ENCODE measurements around the gene SOX13. TPM values are rescaled to one million over a fixed set of nuclear protein-coding genes. Genes with fewer than 3 reads are reported as not detected.
A peak's percentile ranks its signal among the peaks of the same experiment; 100 is the strongest.

SOX13 gene
- total RNA-seq, 4 donors from 2014 or later = 13.3 to 25.6 (median 21.7) TPM

DNA sequence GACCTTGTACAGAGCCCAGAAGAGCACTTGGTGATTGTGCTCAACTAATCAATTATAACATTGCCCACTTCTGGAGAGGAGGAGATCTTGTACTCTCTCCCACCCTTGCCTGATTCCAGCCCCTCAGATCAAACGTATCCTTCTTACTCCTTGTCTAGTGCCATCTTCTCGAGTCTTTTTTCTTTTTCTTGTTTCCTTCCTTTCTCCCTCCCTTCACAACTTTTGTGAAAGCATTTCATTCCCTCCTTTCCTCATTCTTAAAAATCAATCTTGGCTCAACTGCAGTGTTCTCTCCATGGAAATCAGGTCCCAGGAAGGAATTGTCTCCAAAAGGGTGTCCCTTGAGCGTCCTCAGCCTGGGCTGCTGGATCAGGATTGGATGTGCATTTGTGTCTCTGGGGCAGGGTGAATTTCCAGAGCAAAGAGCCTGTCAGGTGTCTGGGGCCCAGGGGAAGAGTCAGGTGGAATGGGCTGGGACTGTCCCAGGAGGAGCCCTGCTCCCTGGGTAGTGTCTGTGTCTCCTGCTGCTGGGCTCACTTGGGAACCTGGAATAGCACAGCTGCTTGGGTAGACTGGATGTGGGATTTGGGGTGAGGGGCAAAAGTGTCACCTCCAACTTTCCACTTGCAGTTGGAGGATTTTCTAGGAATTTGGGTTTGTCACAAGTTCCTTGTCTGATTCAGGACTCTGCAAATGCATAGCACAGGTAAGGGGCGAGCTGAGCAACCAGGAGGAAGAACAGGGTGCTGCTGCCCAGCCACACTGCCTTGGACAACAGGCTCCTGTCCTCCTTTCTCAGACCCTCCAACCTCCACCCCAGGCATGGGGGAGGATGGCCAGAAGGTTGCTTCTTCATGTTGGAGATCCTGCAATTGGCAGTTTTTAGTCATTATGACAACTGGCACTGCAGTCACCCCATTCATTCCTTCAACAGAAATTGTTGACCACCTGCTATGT is 3.3 kb downstream of the SOX13 start:
- no peaks in the 10 kb centered on the region for H3K9me3 ChIP-seq
- TF ChIP-seq EP300 (IDR thresholded peaks at IDR 0.05) (no peak), POLR2AphosphoS5 (IDR thresholded peaks at IDR 0.05) (no peak), POLR2A (IDR thresholded peaks at IDR 0.05; ENCODE audit: low read depth) (no peak)
- TF ChIP-seq, protein P1, sequence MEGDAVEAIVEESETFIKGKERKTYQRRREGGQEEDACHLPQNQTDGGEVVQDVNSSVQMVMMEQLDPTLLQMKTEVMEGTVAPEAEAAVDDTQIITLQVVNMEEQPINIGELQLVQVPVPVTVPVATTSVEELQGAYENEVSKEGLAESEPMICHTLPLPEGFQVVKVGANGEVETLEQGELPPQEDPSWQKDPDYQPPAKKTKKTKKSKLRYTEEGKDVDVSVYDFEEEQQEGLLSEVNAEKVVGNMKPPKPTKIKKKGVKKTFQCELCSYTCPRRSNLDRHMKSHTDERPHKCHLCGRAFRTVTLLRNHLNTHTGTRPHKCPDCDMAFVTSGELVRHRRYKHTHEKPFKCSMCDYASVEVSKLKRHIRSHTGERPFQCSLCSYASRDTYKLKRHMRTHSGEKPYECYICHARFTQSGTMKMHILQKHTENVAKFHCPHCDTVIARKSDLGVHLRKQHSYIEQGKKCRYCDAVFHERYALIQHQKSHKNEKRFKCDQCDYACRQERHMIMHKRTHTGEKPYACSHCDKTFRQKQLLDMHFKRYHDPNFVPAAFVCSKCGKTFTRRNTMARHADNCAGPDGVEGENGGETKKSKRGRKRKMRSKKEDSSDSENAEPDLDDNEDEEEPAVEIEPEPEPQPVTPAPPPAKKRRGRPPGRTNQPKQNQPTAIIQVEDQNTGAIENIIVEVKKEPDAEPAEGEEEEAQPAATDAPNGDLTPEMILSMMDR (IDR thresholded peaks at IDR 0.05) = no peak
- DNase-seq (ENCODE audit: extremely low spot score) = no peak
- H3K36me3 ChIP-seq = no peaks in the 10 kb centered on the region
- WGBS = 86% methylated on average over 3 of the region's 4 CpGs
- peaks cover 43 to 86% (median 86%) of the 10 kb centered on the region in 4 donors for H3K4me1 ChIP-seq
- H3K4me3 ChIP-seq = peak overlapping the region; percentile 63 to 77 (median 65)
- peak overlapping the region in 2 of 4 donors; percentile 79 to 86 for H3K27ac ChIP-seq (replicated peaks in 1 of 4)
- intact Hi-C loops (cut with DNase I) = loop anchor here (10.0 kb wide), 1 partner anchor 211 kb away; the partner anchor contains the start of gene SNRPE
- H3K27me3 ChIP-seq = peaks cover 0 to 54% (median 6%) of the 10 kb centered on the region in 4 donors

DNA sequence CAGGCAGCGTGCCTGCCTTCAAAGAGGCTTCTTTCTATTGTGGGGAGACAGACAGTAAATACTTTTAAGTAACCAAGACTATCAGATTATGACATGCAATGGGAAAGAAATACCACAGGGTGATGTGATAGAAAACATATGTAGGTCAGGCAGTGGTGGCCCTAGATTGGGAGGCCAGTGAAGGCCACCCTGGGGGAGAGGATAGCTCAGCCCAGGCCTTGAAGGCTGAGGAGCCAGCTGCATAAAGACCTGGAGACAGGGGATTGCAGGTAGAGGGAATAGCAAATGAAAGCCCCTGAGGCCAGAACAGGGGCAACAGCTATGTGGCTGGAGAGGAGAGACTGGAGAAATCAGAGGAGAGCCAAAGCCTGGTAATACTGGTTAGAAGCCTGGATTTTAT is 4.0 kb downstream of the SOX13 start:
- H3K27ac ChIP-seq (replicated peaks in 1 of 4) = peak overlapping the region in 2 of 4 donors; percentile 5 to 18
- H3K27me3 ChIP-seq = peaks cover 0 to 56% (median 6%) of the 10 kb centered on the region in 4 donors
- DNase-seq (ENCODE audit: extremely low spot score) = no peak
- no peaks in the 10 kb centered on the region for H3K36me3 ChIP-seq
- 96% methylated on average over 1 of the region's 1 CpG for WGBS
- peaks cover 48 to 94% (median 93%) of the 10 kb centered on the region in 4 donors for H3K4me1 ChIP-seq
- TF ChIP-seq POLR2AphosphoS5 (IDR thresholded peaks at IDR 0.05) (no peak), EP300 (IDR thresholded peaks at IDR 0.05) (no peak), POLR2A (IDR thresholded peaks at IDR 0.05; ENCODE audit: low read depth) (no peak)
- TF ChIP-seq, protein P1 (IDR thresholded peaks at IDR 0.05) = no peak
- H3K9me3 ChIP-seq = no peaks in the 10 kb centered on the region
- no peak overlapping the region for H3K4me3 ChIP-seq
- intact Hi-C loops (cut with DNase I) = loop anchor here (10.0 kb wide), 1 partner anchor 212 kb away; the partner anchor contains the start of gene SNRPE

DNA sequence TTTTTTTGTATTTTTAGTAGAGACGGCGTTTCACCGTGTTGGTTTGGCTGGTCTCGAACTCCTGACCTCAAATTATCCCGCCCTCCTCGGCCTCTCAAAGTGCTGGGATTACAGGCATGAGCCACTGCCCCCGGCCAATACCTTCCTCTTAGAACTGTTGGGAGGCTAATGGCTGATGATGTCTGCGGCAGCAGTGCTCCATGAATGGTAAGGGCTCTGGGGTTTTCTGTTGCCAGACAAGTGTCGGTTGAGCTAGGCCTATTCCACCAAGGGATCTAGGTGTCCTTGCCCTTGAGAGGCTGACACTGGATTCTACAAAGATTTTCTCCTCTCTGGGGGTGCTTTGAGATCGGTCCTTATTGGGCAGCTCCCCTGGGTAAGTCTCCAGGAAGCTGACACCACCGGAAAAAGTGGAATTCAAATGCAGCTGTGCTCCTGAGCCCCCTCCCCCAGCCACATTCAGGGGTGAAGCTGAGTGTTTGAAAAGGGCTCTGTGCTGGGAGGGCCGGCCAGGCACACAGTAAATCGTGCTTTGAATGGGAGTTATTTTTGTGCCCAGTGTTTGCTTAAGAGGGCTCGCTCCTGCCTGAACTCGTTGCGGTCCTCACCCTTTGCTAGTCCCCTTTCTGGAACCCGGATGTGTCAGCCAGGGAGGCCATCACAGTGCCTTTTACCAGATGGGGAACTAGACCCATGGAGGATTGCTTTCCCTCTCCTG is 5.2 kb downstream of the SOX13 start:
- DNase-seq (ENCODE audit: extremely low spot score) = no peak
- 68% methylated on average over 13 of the region's 17 CpGs for WGBS
- intact Hi-C loops (cut with DNase I) = loop anchor here (10.0 kb wide), 1 partner anchor 213 kb away; the partner anchor contains the start of gene SNRPE
- peaks cover 0 to 44% (median 6%) of the 10 kb centered on the region in 4 donors for H3K27me3 ChIP-seq
- TF ChIP-seq POLR2A (IDR thresholded peaks at IDR 0.05; ENCODE audit: low read depth) (no peak), EP300 (IDR thresholded peaks at IDR 0.05) (no peak), POLR2AphosphoS5 (IDR thresholded peaks at IDR 0.05) (no peak)
- TF ChIP-seq, protein P1 (IDR thresholded peaks at IDR 0.05) = no peak
- H3K27ac ChIP-seq (replicated peaks in 1 of 4) = peak overlapping the region; percentile 0 to 50 (median 40)
- H3K4me1 ChIP-seq = peaks cover 51 to 95% (median 95%) of the 10 kb centered on the region in 4 donors
- H3K36me3 ChIP-seq = no peaks in the 10 kb centered on the region
- H3K9me3 ChIP-seq = no peaks in the 10 kb centered on the region
- H3K4me3 ChIP-seq = no peak overlapping the region

DNA sequence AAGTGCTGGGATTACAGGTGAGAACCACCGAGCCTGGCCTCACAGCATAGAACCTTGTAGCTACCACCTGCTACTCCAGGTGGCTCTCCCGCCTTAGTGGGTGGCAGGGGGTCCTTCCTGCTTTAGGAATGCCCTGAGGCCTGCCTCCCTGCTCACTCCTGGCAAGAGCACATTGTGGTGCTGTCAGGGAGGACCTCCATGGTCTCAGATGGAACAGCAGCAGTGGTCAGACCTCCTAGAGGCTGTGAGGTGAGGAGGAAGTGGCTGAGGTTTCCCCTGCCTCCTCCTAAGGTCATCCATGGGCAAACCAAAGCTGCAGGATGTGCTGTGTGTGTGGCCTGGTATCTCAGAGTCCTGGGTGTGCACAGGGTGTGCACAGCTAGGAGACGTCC is 6.7 kb downstream of the SOX13 start:
- intact Hi-C loops (cut with DNase I) = loop anchor here (10.0 kb wide), 1 partner anchor 215 kb away; the partner anchor contains the start of gene SNRPE
- Histone ChIP-seq H3K27ac (replicated peaks in 1 of 4) (peak overlapping the region; percentile 53 to 75 (median 60)), H3K9me3 (no peaks in the 10 kb centered on the region), H3K4me1 (peaks cover 61 to 96% (median 95%) of the 10 kb centered on the region in 4 donors), H3K36me3 (no peaks in the 10 kb centered on the region), H3K27me3 (peaks cover 0 to 30% (median 4%) of the 10 kb centered on the region in 4 donors), H3K4me3 (peak overlapping the region in 1 of 4 donors; percentile 19)
- no peak for DNase-seq (ENCODE audit: extremely low spot score)
- TF ChIP-seq EP300 (IDR thresholded peaks at IDR 0.05) = no peak
- 90% methylated on average over 2 of the region's 3 CpGs for WGBS

All from esophagus muscularis mucosa (tissue), 4 donors.